Measurements from ENCODE around the gene ALG9. TPM values are rescaled to one million over a fixed set of nuclear protein-coding genes. Genes with fewer than 3 reads are reported as not detected.

ALG9 gene
- total and polyA plus RNA-seq, 2 donors (not counting 1 experiment from before 2014, with no cell fraction given), result 30.9 to 43.8 TPM

- peak overlapping the region; percentile 98 for H2AFZ ChIP-seq (ENCODE audit: low read length)
- DNase-seq (ENCODE audit: low read depth in 2 of 2), result peak in 1 of 2 donors; percentile 34
- no peaks in the 10 kb centered on the region for H3K9me3 ChIP-seq (ENCODE audit: control insufficient read depth, insufficient read depth, low read depth, low read length)
- no peaks in the 10 kb centered on the region for H3K79me2 ChIP-seq (ENCODE audit: control insufficient read depth, insufficient read depth, low read length)
- H3K9ac ChIP-seq (ENCODE audit: insufficient read depth, low read length), result peak overlapping the region; percentile 68
- TF ChIP-seq EZH2 (IDR thresholded peaks at IDR 0.05; ENCODE audit: low read length, missing control alignments), result no peak
- TF ChIP-seq, protein P1, sequence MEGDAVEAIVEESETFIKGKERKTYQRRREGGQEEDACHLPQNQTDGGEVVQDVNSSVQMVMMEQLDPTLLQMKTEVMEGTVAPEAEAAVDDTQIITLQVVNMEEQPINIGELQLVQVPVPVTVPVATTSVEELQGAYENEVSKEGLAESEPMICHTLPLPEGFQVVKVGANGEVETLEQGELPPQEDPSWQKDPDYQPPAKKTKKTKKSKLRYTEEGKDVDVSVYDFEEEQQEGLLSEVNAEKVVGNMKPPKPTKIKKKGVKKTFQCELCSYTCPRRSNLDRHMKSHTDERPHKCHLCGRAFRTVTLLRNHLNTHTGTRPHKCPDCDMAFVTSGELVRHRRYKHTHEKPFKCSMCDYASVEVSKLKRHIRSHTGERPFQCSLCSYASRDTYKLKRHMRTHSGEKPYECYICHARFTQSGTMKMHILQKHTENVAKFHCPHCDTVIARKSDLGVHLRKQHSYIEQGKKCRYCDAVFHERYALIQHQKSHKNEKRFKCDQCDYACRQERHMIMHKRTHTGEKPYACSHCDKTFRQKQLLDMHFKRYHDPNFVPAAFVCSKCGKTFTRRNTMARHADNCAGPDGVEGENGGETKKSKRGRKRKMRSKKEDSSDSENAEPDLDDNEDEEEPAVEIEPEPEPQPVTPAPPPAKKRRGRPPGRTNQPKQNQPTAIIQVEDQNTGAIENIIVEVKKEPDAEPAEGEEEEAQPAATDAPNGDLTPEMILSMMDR (conservative IDR thresholded peaks at IDR 0.05 in 1 of 2, IDR thresholded peaks at IDR 0.05 in 1 of 2; ENCODE audit: low read depth in 1 of 2, low read length in 2 of 2), result no peak
- H3K27ac ChIP-seq (ENCODE audit: insufficient read depth, low read length), result peak overlapping the region; percentile 100
- peak overlapping the region; percentile 86 to 94 (median 88) for H3K4me3 ChIP-seq (replicated peaks in 1 of 4; ENCODE audit: control extremely low read depth in 1 of 4, insufficient read depth in 1 of 4, low read depth in 3 of 4, low read length in 4 of 4)
- H3K4me1 ChIP-seq (ENCODE audit: control insufficient read depth, extremely low read depth, insufficient read depth, low read length), result peaks cover 3% of the 10 kb centered on the region
- H3K27me3 ChIP-seq (ENCODE audit: control insufficient read depth, insufficient read depth, low read length), result no peaks in the 10 kb centered on the region
- no peaks in the 10 kb centered on the region for H3K36me3 ChIP-seq (ENCODE audit: control insufficient read depth, insufficient read depth, low read length)
- H3K4me2 ChIP-seq (ENCODE audit: extremely low read depth, insufficient read depth, low read length), result peak overlapping the region; percentile 100
- no peaks in the 10 kb centered on the region for H4K20me1 ChIP-seq (ENCODE audit: control insufficient read depth, extremely low read depth, insufficient read depth, low read length)
These were observed 7.0 kb upstream of the ALG9 start for GRCh38 chr11:111878385-111878848.

GRCh38 chr11:111871693-111872161, 346 bp upstream of the ALG9 start:
- no peaks in the 10 kb centered on the region for H3K4me1 ChIP-seq (ENCODE audit: control insufficient read depth, extremely low read depth, insufficient read depth, low read length)
- H3K27ac ChIP-seq (ENCODE audit: insufficient read depth, low read length), result peak overlapping the region; percentile 51
- H2AFZ ChIP-seq (ENCODE audit: low read length), result peak overlapping the region; percentile 96
- peaks cover 3% of the 10 kb centered on the region for H3K79me2 ChIP-seq (ENCODE audit: control insufficient read depth, insufficient read depth, low read length)
- H3K4me2 ChIP-seq (ENCODE audit: extremely low read depth, insufficient read depth, low read length), result peak overlapping the region; percentile 64
- peaks cover 3% of the 10 kb centered on the region for H3K36me3 ChIP-seq (ENCODE audit: control insufficient read depth, insufficient read depth, low read length)
- H3K9ac ChIP-seq (ENCODE audit: insufficient read depth, low read length), result no peak overlapping the region
- peak overlapping the region; percentile 52 to 72 (median 70) for H3K4me3 ChIP-seq (replicated peaks in 1 of 4; ENCODE audit: control extremely low read depth in 1 of 4, insufficient read depth in 1 of 4, low read depth in 3 of 4, low read length in 4 of 4)
- no peak for DNase-seq (ENCODE audit: low read depth in 2 of 2)
- no peaks in the 10 kb centered on the region for H4K20me1 ChIP-seq (ENCODE audit: control insufficient read depth, extremely low read depth, insufficient read depth, low read length)
- no peaks in the 10 kb centered on the region for H3K9me3 ChIP-seq (ENCODE audit: control insufficient read depth, insufficient read depth, low read depth, low read length)
- no peaks in the 10 kb centered on the region for H3K27me3 ChIP-seq (ENCODE audit: control insufficient read depth, insufficient read depth, low read length)
- TF ChIP-seq, protein P1 (conservative IDR thresholded peaks at IDR 0.05 in 1 of 2, IDR thresholded peaks at IDR 0.05 in 1 of 2; ENCODE audit: low read depth in 1 of 2, low read length in 2 of 2), result no peak
- TF ChIP-seq EZH2 (IDR thresholded peaks at IDR 0.05; ENCODE audit: low read length, missing control alignments), result no peak

DNA sequence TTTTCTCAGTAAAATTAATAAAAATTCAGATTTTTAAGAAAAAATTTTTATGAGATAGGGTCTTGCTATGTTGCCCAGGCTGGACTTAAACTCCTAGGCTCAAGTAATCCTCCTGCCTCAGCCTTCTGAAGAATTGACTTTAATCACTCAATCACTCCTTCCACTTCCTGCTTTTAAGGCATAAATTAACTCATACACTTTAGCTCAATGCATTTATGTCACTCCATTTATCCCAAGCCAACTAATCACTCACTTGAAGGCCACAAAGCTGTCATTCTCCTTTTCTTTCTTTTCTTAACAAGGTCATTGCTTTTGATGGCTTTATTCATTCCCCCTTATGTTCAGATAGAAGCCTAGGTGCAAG, 877 bp downstream of the ALG9 start:
- Histone ChIP-seq H3K79me2 (ENCODE audit: control insufficient read depth, insufficient read depth, low read length) (peaks cover 3% of the 10 kb centered on the region), H3K4me3 (replicated peaks in 1 of 4; ENCODE audit: control extremely low read depth in 1 of 4, insufficient read depth in 1 of 4, low read depth in 3 of 4, low read length in 4 of 4) (peak overlapping the region; percentile 52 to 90 (median 72)), H3K4me2 (ENCODE audit: extremely low read depth, insufficient read depth, low read length) (peak overlapping the region; percentile 91), H4K20me1 (ENCODE audit: control insufficient read depth, extremely low read depth, insufficient read depth, low read length) (no peaks in the 10 kb centered on the region), H3K36me3 (ENCODE audit: control insufficient read depth, insufficient read depth, low read length) (peaks cover 3% of the 10 kb centered on the region), H3K27ac (ENCODE audit: insufficient read depth, low read length) (peak overlapping the region; percentile 51), H3K9ac (ENCODE audit: insufficient read depth, low read length) (peak overlapping the region; percentile 76), H2AFZ (ENCODE audit: low read length) (peak overlapping the region; percentile 96), H3K27me3 (ENCODE audit: control insufficient read depth, insufficient read depth, low read length) (no peaks in the 10 kb centered on the region), H3K9me3 (ENCODE audit: control insufficient read depth, insufficient read depth, low read depth, low read length) (no peaks in the 10 kb centered on the region), H3K4me1 (ENCODE audit: control insufficient read depth, extremely low read depth, insufficient read depth, low read length) (no peaks in the 10 kb centered on the region)
- DNase-seq (ENCODE audit: low read depth in 2 of 2), result no peak
- TF ChIP-seq, protein P1 (conservative IDR thresholded peaks at IDR 0.05 in 1 of 2, IDR thresholded peaks at IDR 0.05 in 1 of 2; ENCODE audit: low read depth in 1 of 2, low read length in 2 of 2), result no peak
- TF ChIP-seq EZH2 (IDR thresholded peaks at IDR 0.05; ENCODE audit: low read length, missing control alignments), result no peak
